Jurkat, Clone E6-1 (cell line): ENCODE data around the gene PLSCR1. TPM values are rescaled to one million over a fixed set of nuclear protein-coding genes. Genes with fewer than 3 reads are reported as not detected.
A peak's percentile ranks its signal among the peaks of the same experiment; 100 is the strongest.

Experiments
- DNase-seq: peaks from one replicate; pipeline ENCODE4 v3.0.0-alpha.2; 2011; ENCODE audit warnings: low read depth, low spot score
- H3K4me3 ChIP-seq: 2 replicates; pipeline ENCODE4 v1.5.1; 2011; ENCODE audit warnings: mild to moderate bottlenecking, low read length, control low read depth, moderate library complexity
- polyA plus RNA-seq: library from polyadenylated mRNA; unstranded; fragments of >200 nt; gene quantifications from one replicate; pipeline ENCODE4 v1.2.1, GENCODE V29; 2012; ENCODE audit warnings: missing spikeins; ENCODE audit not compliant: insufficient read length, insufficient read depth

PLSCR1 gene
- polyA plus RNA-seq, result 39.8 TPM

GRCh38 chr3:146544002-146544928, at the start of gene PLSCR1:
PLSCR1 (minus strand) TSS chr3:146544607; CDS start chr3:146536552, 8,055 bp downstream.
- DNase-seq, result peak; percentile 82

GRCh38 chr3:146593776-146594175, 49.4 kb upstream of the PLSCR1 start:
- no peak for DNase-seq
- H3K4me3 ChIP-seq, result no peak overlapping the region

More at GRCh38 chr3:146544002-146544928, at the start of gene PLSCR1:
- peak within 1 kb of the TSS; percentile 76 for H3K4me3 ChIP-seq

- DNase-seq, result no peak
- H3K4me3 ChIP-seq, result no peak overlapping the region
Observed at GRCh38 chr3:146590521-146590920, 46.1 kb upstream of the PLSCR1 start.

- H3K4me3 ChIP-seq, result no peak overlapping the region
- peak; percentile 19 for DNase-seq
Observed at GRCh38 chr3:146589899-146590508, 45.6 kb upstream of the PLSCR1 start.

GRCh38 chr3:146585156-146585555, 40.7 kb upstream of the PLSCR1 start:
- DNase-seq, result no peak
- H3K4me3 ChIP-seq, result no peak overlapping the region

GRCh38 chr3:146581951-146582467, 37.6 kb upstream of the PLSCR1 start:
- no peak overlapping the region for H3K4me3 ChIP-seq
- no peak for DNase-seq

GRCh38 chr3:146581080-146581601, 36.7 kb upstream of the PLSCR1 start:
- no peak for DNase-seq

GRCh38 chr3:146577662-146578061, 33.3 kb upstream of the PLSCR1 start:
- peak; percentile 9 for DNase-seq
- no peak overlapping the region for H3K4me3 ChIP-seq

More at GRCh38 chr3:146581080-146581601, 36.7 kb upstream of the PLSCR1 start:
- H3K4me3 ChIP-seq, result no peak overlapping the region

- no peak for DNase-seq
- no peak overlapping the region for H3K4me3 ChIP-seq
Observed at GRCh38 chr3:146575636-146576035, 31.2 kb upstream of the PLSCR1 start.

- no peak for DNase-seq
- H3K4me3 ChIP-seq, result no peak overlapping the region
Observed at GRCh38 chr3:146574173-146574572, 29.8 kb upstream of the PLSCR1 start.

GRCh38 chr3:146569314-146569713, 24.9 kb upstream of the PLSCR1 start:
- no peak for DNase-seq
- no peak overlapping the region for H3K4me3 ChIP-seq

GRCh38 chr3:146566138-146566537, 21.7 kb upstream of the PLSCR1 start:
- DNase-seq, result no peak
- H3K4me3 ChIP-seq, result no peak overlapping the region

GRCh38 chr3:146561879-146562278, 17.5 kb upstream of the PLSCR1 start:
- H3K4me3 ChIP-seq, result no peak overlapping the region

GRCh38 chr3:146561463-146561862, 17.1 kb upstream of the PLSCR1 start:
- no peak overlapping the region for H3K4me3 ChIP-seq
- no peak for DNase-seq

More at GRCh38 chr3:146561879-146562278, 17.5 kb upstream of the PLSCR1 start:
- DNase-seq, result no peak

GRCh38 chr3:146560678-146561077, 16.3 kb upstream of the PLSCR1 start:
- no peak overlapping the region for H3K4me3 ChIP-seq
- no peak for DNase-seq

- H3K4me3 ChIP-seq, result no peak overlapping the region
Observed at GRCh38 chr3:146559388-146559787, 15.0 kb upstream of the PLSCR1 start.

GRCh38 chr3:146558781-146559180, 14.4 kb upstream of the PLSCR1 start:
- DNase-seq, result no peak
- H3K4me3 ChIP-seq, result no peak overlapping the region

More at GRCh38 chr3:146559388-146559787, 15.0 kb upstream of the PLSCR1 start:
- DNase-seq, result no peak

GRCh38 chr3:146557745-146558144, 13.3 kb upstream of the PLSCR1 start:
- no peak for DNase-seq

GRCh38 chr3:146555311-146555710, 10.9 kb upstream of the PLSCR1 start:
- DNase-seq, result no peak
- H3K4me3 ChIP-seq, result no peak overlapping the region

More at GRCh38 chr3:146557745-146558144, 13.3 kb upstream of the PLSCR1 start:
- no peak overlapping the region for H3K4me3 ChIP-seq
